HepG2 (cell line): ENCODE results near the gene ARID5B. TPM values are rescaled to one million over a fixed set of nuclear protein-coding genes. Genes with fewer than 3 reads are reported as not detected.

Experiments
- ATAC-seq: fragments of 200-7000 bp; cut with Tn5 transposase; 3 replicates; pipeline ENCODE4 v1.9.1; 2020; ENCODE audit warnings: mild to moderate bottlenecking, moderate library complexity
- BruUV-seq: library from RNA; stranded (reverse); fragments of 400-500 nt; replicated peaks from 2 replicates; lab custom pipeline; 2021; lab: Mats Ljungman, UMichigan
- CTCF ChIA-PET: fragments of 300-600 bp; formaldehyde crosslinking; extraction: SDS; loops from one replicate; lab custom pipeline; 2021; ENCODE audit warnings: low total read pairs, inconsistent platforms, low intra/inter-chr PET ratio; lab: Yijun Ruan, JAX
- POLR2A ChIA-PET: fragments of 350-600 bp; sonication (Branson Sonifier 250); formaldehyde crosslinking; loops from one replicate; lab custom pipeline; 2020; ENCODE audit warnings: antibody characterized with exemption, inconsistent platforms; lab: Yijun Ruan, JAX
- DNase-seq: peaks from one replicate; pipeline ENCODE4 v3.0.0-alpha.2; 2015; ENCODE audit warnings: low spot score
- FAIRE-seq: peaks from 3 replicates; lab custom pipeline; 2011; peaks lifted over from hg19 to GRCh38; lab: Jason Lieb, UNC
- H2AFZ ChIP-seq: one replicate; pipeline ENCODE4 v1.6.1; 2011; ENCODE audit warnings: low read length, inconsistent platforms
- H3K27ac ChIP-seq: fragments of 300-600 bp; 3 replicates; pipeline ENCODE4 v1.8.0; 2011; ENCODE audit warnings: mixed run types, mild to moderate bottlenecking, mixed read lengths, low read length, inconsistent platforms; ENCODE audit not compliant: insufficient read depth; ENCODE audit errors: extremely low read length
- H3K27me3 ChIP-seq, 2 experiments: fragments of 200-600 bp in 1 of 2; 2 replicates in 1 of 2; 3 replicates in 1 of 2; pipeline versions ENCODE4 v1.6.0 to v1.8.0; 2011; ENCODE audit warnings: low read length in 2 of 2, mild to moderate bottlenecking in 2 of 2, moderate library complexity in 2 of 2, inconsistent platforms in 1 of 2; ENCODE audit not compliant: insufficient read depth in 2 of 2, control insufficient read depth in 1 of 2
- H3K36me3 ChIP-seq, 2 experiments: fragments of 200-600 bp in 1 of 2; replicated peaks in 1 of 2; 2 replicates in 1 of 2; 3 replicates in 1 of 2; pipeline versions ENCODE4 v1.5.1 to v1.8.0; 2011; ENCODE audit warnings: low read length in 2 of 2, inconsistent platforms in 1 of 2; ENCODE audit not compliant: insufficient read depth in 2 of 2, control insufficient read depth in 1 of 2
- H3K4me1 ChIP-seq: 2 replicates; pipeline ENCODE4 v1.5.1; 2012; ENCODE audit warnings: low read length, inconsistent platforms; ENCODE audit not compliant: insufficient read depth
- H3K4me2 ChIP-seq: 2 replicates; pipeline ENCODE4 v1.6.0; 2011; ENCODE audit warnings: low read depth, low read length, inconsistent platforms
- H3K4me3 ChIP-seq, 3 experiments: fragments of 200-600 bp in 1 of 3; sonication (generic), shearing (Covaris generic) in 1 of 3; replicated peaks in 1 of 3; 2 replicates each; pipeline ENCODE4 v1.5.1; 2011 to 2016; ENCODE audit warnings: low read length in 3 of 3, inconsistent platforms in 2 of 3, low read depth in 2 of 3, mild to moderate bottlenecking in 2 of 3, control low read depth in 1 of 3, mixed read lengths in 1 of 3; ENCODE audit not compliant: insufficient read depth in 1 of 3
- H3K79me2 ChIP-seq: one replicate; pipeline ENCODE4 v1.6.1; 2011; ENCODE audit warnings: low read length, inconsistent platforms; ENCODE audit not compliant: insufficient read depth
- H3K9ac ChIP-seq: 2 replicates; pipeline ENCODE4 v1.6.0; 2011; ENCODE audit warnings: mild to moderate bottlenecking, low read depth, low read length, inconsistent platforms; ENCODE audit not compliant: insufficient read depth
- H3K9me3 ChIP-seq: 2 replicates; pipeline ENCODE4 v1.5.1; 2012; ENCODE audit warnings: mild to moderate bottlenecking, low read length
- H4K20me1 ChIP-seq: 2 replicates; pipeline ENCODE4 v1.6.0; 2011; ENCODE audit warnings: inconsistent platforms, mild to moderate bottlenecking, low read length, moderate library complexity; ENCODE audit not compliant: insufficient read depth
- NBN ChIP-seq: fragments of 450-650 bp; conservative IDR thresholded peaks from 2 replicates; pipeline ENCODE4 v1.6.1; 2017
- WGBS: methylation state at CpG from one replicate; pipeline ENCODE4 v1.1.6; 2017; ENCODE audit warnings: low lambda C conversion rate; 5-methylcytosine and 5-hydroxymethylcytosine counted together
- in situ Hi-C: cut with HindIII; loops from 2 replicates; pipeline ENCODE4 v1.10.0; 2017; ENCODE audit warnings: low pct_unique_long_range_greater_than_20kb; ENCODE audit not compliant: extremely low pct_ligation_motif_present
- intact Hi-C: fragments of 100-400 bp; cut with micrococcal nuclease; formaldehyde crosslinking; loops from one replicate; pipeline ENCODE4 v1.10.0; 2022; ENCODE audit not compliant: unreplicated experiment
- polyA plus RNA-seq, 8 experiments: library from polyadenylated mRNA; depleted of rRNA in 3 of 8; stranded (reverse) in 7 of 8; unstranded in 1 of 8; fragments of >200 nt; fragmentation: Illumina TruSeq in 4 of 8; extraction: Trizol in 4 of 8; gene quantifications; 2 replicates each; pipeline versions ENCODE4 v1.2.1 to v1.2.3, GENCODE V29; 2011 to 2016; ENCODE audit warnings: low read depth in 4 of 8, missing spikeins in 1 of 8, mixed read lengths in 1 of 8; ENCODE audit not compliant: insufficient read depth in 1 of 8
- total RNA-seq, 5 experiments: library from RNA; depleted of rRNA; stranded (reverse); fragments of >200 nt; fragmentation: Illumina TruSeq; extraction: Trizol; gene quantifications; 2 replicates each; pipeline ENCODE4 v1.2.3, GENCODE V29; 2016; ENCODE audit warnings: low read depth in 1 of 5
- TF ChIP-seq, protein P1 (sequence below): sonication (generic); formaldehyde crosslinking; IDR thresholded peaks from 2 replicates; pipeline ENCODE4 v1.5.0; 2020; ENCODE audit warnings: mild to moderate bottlenecking, missing genetic modification reagents
- TF ChIP-seq, protein P2 (sequence below): sonication (generic); formaldehyde crosslinking; IDR thresholded peaks from 2 replicates; pipeline ENCODE4 v1.8.0; 2022; ENCODE audit warnings: low read depth, missing genetic modification reagents
- TF ChIP-seq, protein P3 (sequence below): sonication (generic); formaldehyde crosslinking; IDR thresholded peaks from 2 replicates; pipeline ENCODE4 v1.8.0; 2023; ENCODE audit warnings: mild to moderate bottlenecking, missing genetic modification reagents

Gene ARID5B
- total and polyA plus RNA-seq, 2 of the 13 experiments (the other 11 are each of a cell fraction or from before 2014, with no cell fraction given) = 6.2 to 21.1 TPM

DNA sequence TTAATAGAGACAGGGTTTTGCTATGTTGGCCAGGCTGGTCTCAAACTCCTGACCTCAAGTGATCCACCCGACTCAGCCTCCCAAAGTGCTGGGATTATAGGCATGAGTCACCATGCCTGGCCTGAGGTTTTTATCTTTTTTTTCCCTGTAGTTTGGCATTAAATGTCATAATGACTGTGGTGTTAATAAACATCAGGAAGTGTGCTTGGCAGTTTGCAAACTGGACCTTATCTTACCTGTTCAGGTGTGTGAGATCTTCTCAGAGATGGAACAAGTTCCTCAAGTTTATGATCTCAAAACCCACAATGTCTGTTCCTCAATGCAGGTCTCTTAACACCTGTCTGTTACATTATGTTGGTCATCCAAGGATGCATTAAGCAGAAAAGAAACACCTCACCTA, 80.0 kb downstream of the ARID5B start:
- Histone ChIP-seq H3K4me2 (no peak overlapping the region), H2AFZ (no peak overlapping the region), H3K4me3 (no peak overlapping the region)
- POLR2A ChIA-PET = no interaction called here
- FAIRE-seq = no peak
- no TSS peak for BruUV-seq
- TF ChIP-seq, protein P1, sequence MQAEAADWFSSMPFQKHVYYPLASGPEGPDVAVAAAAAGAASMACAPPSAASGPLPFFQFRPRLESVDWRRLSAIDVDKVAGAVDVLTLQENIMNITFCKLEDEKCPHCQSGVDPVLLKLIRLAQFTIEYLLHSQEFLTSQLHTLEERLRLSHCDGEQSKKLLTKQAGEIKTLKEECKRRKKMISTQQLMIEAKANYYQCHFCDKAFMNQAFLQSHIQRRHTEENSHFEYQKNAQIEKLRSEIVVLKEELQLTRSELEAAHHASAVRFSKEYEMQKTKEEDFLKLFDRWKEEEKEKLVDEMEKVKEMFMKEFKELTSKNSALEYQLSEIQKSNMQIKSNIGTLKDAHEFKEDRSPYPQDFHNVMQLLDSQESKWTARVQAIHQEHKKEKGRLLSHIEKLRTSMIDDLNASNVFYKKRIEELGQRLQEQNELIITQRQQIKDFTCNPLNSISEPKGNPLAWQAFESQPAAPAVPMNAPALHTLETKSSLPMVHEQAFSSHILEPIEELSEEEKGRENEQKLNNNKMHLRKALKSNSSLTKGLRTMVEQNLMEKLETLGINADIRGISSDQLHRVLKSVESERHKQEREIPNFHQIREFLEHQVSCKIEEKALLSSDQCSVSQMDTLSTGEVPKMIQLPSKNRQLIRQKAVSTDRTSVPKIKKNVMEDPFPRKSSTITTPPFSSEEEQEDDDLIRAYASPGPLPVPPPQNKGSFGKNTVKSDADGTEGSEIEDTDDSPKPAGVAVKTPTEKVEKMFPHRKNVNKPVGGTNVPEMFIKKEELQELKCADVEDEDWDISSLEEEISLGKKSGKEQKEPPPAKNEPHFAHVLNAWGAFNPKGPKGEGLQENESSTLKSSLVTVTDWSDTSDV (CRISPR knock-in tag) = no peak
- TF ChIP-seq, protein P2, sequence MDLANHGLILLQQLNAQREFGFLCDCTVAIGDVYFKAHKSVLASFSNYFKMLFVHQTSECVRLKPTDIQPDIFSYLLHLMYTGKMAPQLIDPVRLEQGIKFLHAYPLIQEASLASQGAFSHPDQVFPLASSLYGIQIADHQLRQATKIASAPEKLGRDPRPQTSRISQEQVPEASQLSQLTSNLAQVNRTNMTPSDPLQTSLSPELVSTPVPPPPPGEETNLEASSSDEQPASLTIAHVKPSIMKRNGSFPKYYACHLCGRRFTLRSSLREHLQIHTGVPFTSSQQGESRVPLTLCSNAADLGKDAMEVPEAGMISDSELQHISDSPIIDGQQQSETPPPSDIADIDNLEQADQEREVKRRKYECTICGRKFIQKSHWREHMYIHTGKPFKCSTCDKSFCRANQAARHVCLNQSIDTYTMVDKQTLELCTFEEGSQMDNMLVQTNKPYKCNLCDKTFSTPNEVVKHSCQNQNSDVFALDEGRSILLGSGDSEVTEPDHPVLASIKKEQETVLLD (CRISPR knock-in tag) = no peak
- TF ChIP-seq NBN = no peak
- TF ChIP-seq, protein P3, sequence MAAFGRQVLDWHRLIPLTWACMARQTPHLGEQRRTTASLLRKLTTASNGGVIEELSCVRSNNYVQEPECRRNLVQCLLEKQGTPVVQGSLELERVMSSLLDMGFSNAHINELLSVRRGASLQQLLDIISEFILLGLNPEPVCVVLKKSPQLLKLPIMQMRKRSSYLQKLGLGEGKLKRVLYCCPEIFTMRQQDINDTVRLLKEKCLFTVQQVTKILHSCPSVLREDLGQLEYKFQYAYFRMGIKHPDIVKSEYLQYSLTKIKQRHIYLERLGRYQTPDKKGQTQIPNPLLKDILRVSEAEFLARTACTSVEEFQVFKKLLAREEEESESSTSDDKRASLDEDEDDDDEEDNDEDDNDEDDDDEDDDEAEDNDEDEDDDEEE = no peak
- TF ChIP-seq, all 625 proteins: peak for 0
- Histone ChIP-seq H4K20me1 (no peaks in the 10 kb centered on the region), H3K79me2 (peaks cover 11% of the 10 kb centered on the region), H3K4me1 (0 out of 2 replicates have a peak, but pooled peaks cover 8% of the 10 kb centered on the region), H3K27ac (no peak overlapping the region), H3K9me3 (no peaks in the 10 kb centered on the region), H3K27me3 (no peaks in the 10 kb centered on the region), H3K9ac (no peak overlapping the region), H3K36me3 (peaks cover 6 to 9% of the 10 kb centered on the region in 2 experiments; a peak in 4 of 5 replicates)
- CTCF ChIA-PET = no interaction called here
- intact Hi-C loops = no loop called here
- DNase-seq (no peak), ATAC-seq (no peak)
- WGBS = 100% methylated on average over 1 of the region's 1 CpG
- in situ Hi-C loops = no loop called here
